Activated effector memory CD4-positive, alpha-beta T cell treated with Interleukin-2 at 50 U/mL for 16 hours (primary cell): ENCODE measurements around the gene NOL8.

Source experiments
- DNase-seq: peaks from one replicate; pipeline ENCODE4 v3.0.0-alpha.2; 2020

NOL8 gene

GRCh38 chr9:92263131-92263530 is 62.0 kb downstream of the NOL8 start:
- DNase-seq: no peak

GRCh38 chr9:92257327-92257726 is 67.8 kb downstream of the NOL8 start:
- no peak for DNase-seq

- no peak for DNase-seq
Measured at GRCh38 chr9:92254381-92255337, 70.5 kb downstream of the NOL8 start.

DNA sequence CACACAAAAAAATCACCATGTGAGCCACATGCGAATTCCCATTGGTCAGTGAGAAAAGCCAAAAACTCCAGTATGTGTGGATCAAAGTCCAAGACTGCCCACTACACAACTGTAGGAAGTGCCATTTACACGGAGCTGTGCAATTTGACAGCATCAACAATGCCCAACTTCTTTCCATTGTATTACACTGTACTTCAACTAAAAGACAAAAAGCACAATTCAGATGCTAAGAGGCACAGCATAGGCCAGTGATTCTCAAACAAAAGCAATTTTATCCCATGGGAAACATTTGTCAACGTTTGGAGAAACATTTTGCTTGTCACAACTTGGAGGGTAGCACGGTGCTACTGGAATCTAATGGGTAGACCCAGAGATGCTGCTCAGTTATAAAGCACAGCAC is 71.5 kb downstream of the NOL8 start:
- no peak for DNase-seq

GRCh38 chr9:92247981-92248380 is 77.2 kb downstream of the NOL8 start:
- DNase-seq: no peak
